OCI-LY7 (cell line): ENCODE data around the gene SGMS2.

ENCODE experiments used
- CTCF ChIP-seq: fragments of 200-600 bp; sonication (generic); conservative IDR thresholded peaks from 2 replicates; pipeline ENCODE4 v1.5.1; 2014; ENCODE audit warnings: mild to moderate bottlenecking, antibody characterized with exemption, low read length, moderate library complexity, mixed read lengths
- EZH2phosphoT487 ChIP-seq: fragments of 200-600 bp; sonication (generic); IDR thresholded peaks from 2 replicates; pipeline ENCODE4 v1.6.1; 2018; ENCODE audit warnings: low read depth, borderline replicate concordance, mild to moderate bottlenecking, mixed run types, antibody characterized with exemption, low read length, moderate library complexity, mixed read lengths

GRCh38 chr4:107855723-107856122 lies 31.0 kb downstream of the SGMS2 start:
- TF ChIP-seq CTCF: no peak
- no peak for TF ChIP-seq EZH2phosphoT487
